ENCODE results near the gene NEDD8. TPM values are rescaled to one million over a fixed set of nuclear protein-coding genes. Genes with fewer than 3 reads are reported as not detected.

The NEDD8 gene
- total and polyA plus RNA-seq, 2 of the 4 experiments (the other 2 are of a cell fraction): 167 to 375 TPM

- intact Hi-C loops (cut with micrococcal nuclease) (no loop called here), dilution Hi-C loops (cut with HindIII; ENCODE audit: low sequenced_read_pairs, unreplicated experiment) (no loop called here), in situ Hi-C loops (cut with MboI; ENCODE audit: low sequenced_read_pairs) (no loop called here)
- no peak overlapping the region for H3K27ac ChIP-seq (ENCODE audit: insufficient read depth, low read length)
- H3K4me2 ChIP-seq (ENCODE audit: low read depth, low read length): no peak overlapping the region
- TF ChIP-seq CEBPB (IDR thresholded peaks at IDR 0.05; ENCODE audit: low read depth, low read length) (no peak), MAFK (IDR thresholded peaks at IDR 0.05; ENCODE audit: low read depth, low read length) (peak; percentile 54), CTCF (conservative IDR thresholded peaks at IDR 0.05; ENCODE audit: low read depth, low read length) (no peak), RCOR1 (IDR thresholded peaks at IDR 0.05; ENCODE audit: insufficient replicate concordance, low read length) (no peak)
- H3K4me1 ChIP-seq (ENCODE audit: control insufficient read depth, insufficient read depth, low read length): no peaks in the 10 kb centered on the region
- H2AK5ac ChIP-seq (ENCODE audit: low read depth, low read length): no peak overlapping the region
- H4K91ac ChIP-seq (ENCODE audit: insufficient read depth, low read depth, low read length): no peak overlapping the region
- no peak for ATAC-seq (ENCODE audit: low read depth)
- H3K56ac ChIP-seq (ENCODE audit: extremely low read depth, insufficient read depth, low read length): no peak overlapping the region
- H3K14ac ChIP-seq (replicated peaks; ENCODE audit: low read depth, low read length): no peak overlapping the region
- no peak overlapping the region for H4K5ac ChIP-seq (ENCODE audit: low read depth, low read length)
- H3K27me3 ChIP-seq (ENCODE audit: control insufficient read depth, insufficient read depth, low read length): no peaks in the 10 kb centered on the region
- H3K18ac ChIP-seq (ENCODE audit: low read depth, low read length): no peak overlapping the region
- POLR2A ChIA-PET (ENCODE audit: unreplicated experiment): interaction anchor here (0.6 kb wide), 1 partner anchor 10 kb away, joined by 3 read pairs; no protein-coding TSS in a partner anchor
- H2BK5ac ChIP-seq (ENCODE audit: low read depth, low read length, poor library complexity, severe bottlenecking): no peak overlapping the region
- H3K79me1 ChIP-seq (ENCODE audit: low read depth in 1 of 2, low read length in 2 of 2): peaks cover 4 to 32% of the 10 kb centered on the region in 2 experiments
- no peaks in the 10 kb centered on the region; the same call in 1 of the 2 replicates for H4K20me1 ChIP-seq (ENCODE audit: insufficient read depth, low read length)
- WGBS, 2 experiments (ENCODE audit: extremely low coverage in 2 of 2, insufficient read length in 1 of 2): 98 to 100% methylated on average over 1 to 5 of the region's 7 CpGs
- no peak overlapping the region for H2AK9ac ChIP-seq (replicated peaks; ENCODE audit: low read depth, low read length, poor library complexity)
- H2AFZ ChIP-seq (replicated peaks; ENCODE audit: low read length, poor library complexity): no peak overlapping the region
- no peak overlapping the region for H3K4me3 ChIP-seq (ENCODE audit: insufficient read depth, low read depth, low read length)
- no peak overlapping the region; the same call in 2 of the 3 replicates for H2BK15ac ChIP-seq (ENCODE audit: low read depth, low read length)
- no peak overlapping the region for H3K4ac ChIP-seq (ENCODE audit: low read depth, low read length)
- H2BK20ac ChIP-seq (ENCODE audit: low read depth, low read length): no peak overlapping the region
- H3K23ac ChIP-seq (ENCODE audit: low read depth, low read length): no peak overlapping the region
- CTCF ChIA-PET: no interaction called here
- H2BK120ac ChIP-seq (ENCODE audit: low read depth, low read length): no peak overlapping the region
- H3K9ac ChIP-seq (ENCODE audit: low read depth, low read length): no peak overlapping the region
- H4K8ac ChIP-seq (ENCODE audit: low read depth in 2 of 2, low read length in 2 of 2): no peak overlapping the region
- H3K9me3 ChIP-seq (ENCODE audit: control insufficient read depth, insufficient read depth, low read length): no peaks in the 10 kb centered on the region
- DNase-seq: no peak
- peaks cover 3% of the 10 kb centered on the region; the same call in 1 of the 2 replicates for H3K9me1 ChIP-seq (ENCODE audit: insufficient read depth, low read length)
- BruUV-seq (replicated peaks): no TSS peak
- peaks cover 41% of the 10 kb centered on the region for H3K36me3 ChIP-seq (ENCODE audit: control insufficient read depth, insufficient read depth, low read length)
Observed at GRCh38 chr14:24204163-24205146, 27.7 kb downstream of the NEDD8 start.

All from IMR-90 (cell line).